Stimulated activated CD4-positive, alpha-beta T cell treated with anti-CD3 and anti-CD28 coated beads, Interleukin-2, amount 100 ng/mL, for 4 hours (primary cell): Measurements from ENCODE around the gene APOL5.
"Not testable (repeated sequence)": the region's sequence is repeated elsewhere in the genome, so short reads cannot be mapped to it uniquely, and the experiment has no call there.

Experiments used
- DNase-seq: peaks from one replicate; pipeline ENCODE4 v3.0.0-alpha.2; 2020; ENCODE audit warnings: low read depth

The APOL5 gene

GRCh38 chr22:35712672-35713071 lies 5.0 kb upstream of the APOL5 start:
- DNase-seq = no peak

- DNase-seq = no peak
These were observed 1.7 kb downstream of the APOL5 start for GRCh38 chr22:35719212-35719875.

- DNase-seq = no peak
These were observed 4.3 kb downstream of the APOL5 start for GRCh38 chr22:35721960-35722359.

GRCh38 chr22:35725521-35725920 lies 7.8 kb downstream of the APOL5 start:
- DNase-seq = no peak

- DNase-seq = no peak
These were observed 8.7 kb downstream of the APOL5 start for GRCh38 chr22:35726398-35726797.

- DNase-seq = no peak
These were observed 9.3 kb downstream of the APOL5 start for GRCh38 chr22:35726933-35727332.

GRCh38 chr22:35727436-35727835 lies 9.8 kb downstream of the APOL5 start:
- no peak for DNase-seq

GRCh38 chr22:35728639-35729308 lies 11.1 kb downstream of the APOL5 start:
- DNase-seq = no peak

GRCh38 chr22:35729309-35729698 lies 11.6 kb downstream of the APOL5 start:
- DNase-seq = no peak

GRCh38 chr22:35731321-35731720 lies 13.6 kb downstream of the APOL5 start:
- DNase-seq = no peak

GRCh38 chr22:35732116-35732515 lies 14.4 kb downstream of the APOL5 start:
- DNase-seq = no peak

GRCh38 chr22:35733036-35733435 lies 15.4 kb downstream of the APOL5 start:
- no peak for DNase-seq

- DNase-seq = no peak
These were observed 16.3 kb downstream of the APOL5 start for GRCh38 chr22:35733791-35734516.

- DNase-seq = no peak
These were observed 16.8 kb downstream of the APOL5 start for GRCh38 chr22:35734517-35734827.

- no peak for DNase-seq
These were observed 17.9 kb downstream of the APOL5 start for GRCh38 chr22:35735542-35735941.

GRCh38 chr22:35736166-35736565 lies 18.5 kb downstream of the APOL5 start:
- DNase-seq = no peak

- DNase-seq = no peak
These were observed 19.0 kb downstream of the APOL5 start for GRCh38 chr22:35736701-35737100.

GRCh38 chr22:35737886-35738285 lies 20.2 kb downstream of the APOL5 start:
- DNase-seq = not testable (repeated sequence)

GRCh38 chr22:35739076-35739930 lies 21.6 kb downstream of the APOL5 start:
- DNase-seq = no peak

- no peak for DNase-seq
These were observed 22.3 kb downstream of the APOL5 start for GRCh38 chr22:35739931-35740380.

GRCh38 chr22:35740616-35741015 lies 22.9 kb downstream of the APOL5 start:
- DNase-seq = no peak

- no peak for DNase-seq
These were observed 24.8 kb downstream of the APOL5 start for GRCh38 chr22:35742342-35743100.
